Measurements from ENCODE around the gene RBM5.

Gene RBM5

DNA sequence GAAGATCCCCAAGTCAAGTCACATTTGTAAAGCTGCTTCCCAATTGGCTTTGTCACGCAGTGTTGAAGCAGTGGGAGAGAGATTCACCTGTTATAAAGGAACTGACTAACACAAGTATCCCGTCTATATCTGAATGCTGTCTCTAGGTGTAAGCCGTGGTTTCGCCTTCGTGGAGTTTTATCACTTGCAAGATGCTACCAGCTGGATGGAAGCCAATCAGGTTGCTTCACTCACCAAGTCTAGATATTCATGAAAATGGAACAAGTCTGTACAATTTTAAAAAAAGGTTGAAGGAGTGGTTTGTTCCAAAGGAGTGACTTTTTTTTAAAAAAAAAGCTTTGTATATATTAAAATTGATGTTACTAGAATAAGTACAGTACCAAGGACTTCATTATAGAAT lies 11.7 kb downstream of the RBM5 start:
- H3K9me3 ChIP-seq (ENCODE audit: control insufficient read depth, low read length), result no peaks in the 10 kb centered on the region
- no peak overlapping the region for H3K9ac ChIP-seq (ENCODE audit: low read length)
- H3K27me3 ChIP-seq (ENCODE audit: control insufficient read depth, insufficient read depth, low read length), result no peaks in the 10 kb centered on the region
- H3K4me3 ChIP-seq (ENCODE audit: low read length), result no peak overlapping the region
- peaks cover 22% of the 10 kb centered on the region for H3K36me3 ChIP-seq (ENCODE audit: control insufficient read depth, insufficient read depth, low read length)
- no peaks in the 10 kb centered on the region for H3K4me1 ChIP-seq (ENCODE audit: control insufficient read depth, insufficient read depth, low read length)

DNA sequence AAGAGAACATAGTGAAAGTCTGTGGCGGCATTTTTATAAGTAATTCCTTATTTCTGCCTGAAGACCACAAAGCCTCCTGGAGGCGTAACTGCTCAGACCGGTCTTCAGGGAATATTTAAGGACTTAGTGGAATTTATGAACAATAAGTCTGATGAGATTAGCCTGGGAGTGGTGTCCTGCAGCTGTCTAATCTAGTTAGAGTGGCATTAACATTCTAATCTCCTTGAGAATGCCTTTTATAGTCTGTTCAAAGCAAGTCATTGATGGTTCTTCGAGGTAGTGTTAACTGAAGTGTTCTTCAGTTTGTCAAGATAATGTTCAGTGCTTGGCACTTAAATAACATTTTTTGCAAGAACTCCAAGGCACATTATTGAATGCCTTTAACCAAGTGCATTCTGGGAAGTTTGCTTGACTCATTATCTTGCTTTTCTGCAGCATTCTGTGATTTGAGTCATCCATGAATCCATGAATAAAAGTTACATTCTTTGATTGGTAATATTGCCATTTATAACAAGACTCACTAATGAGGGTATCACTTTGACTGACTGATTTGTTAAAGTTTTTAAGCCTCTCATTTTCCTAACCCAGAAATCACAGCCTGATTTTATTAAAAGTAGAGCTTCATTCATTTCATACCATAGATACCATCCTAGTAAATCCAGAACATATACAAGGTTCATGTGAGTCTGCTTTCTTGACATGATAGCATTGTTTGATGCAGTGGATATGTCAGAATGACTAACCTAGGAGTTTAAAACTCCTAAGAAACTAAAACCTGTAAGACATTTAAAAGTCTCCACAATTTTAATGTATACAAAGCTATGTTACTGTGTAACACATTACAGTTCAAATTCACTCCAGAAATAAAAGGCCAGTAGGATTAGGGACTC lies 12.5 kb downstream of the RBM5 start:
- Histone ChIP-seq H3K9ac (ENCODE audit: low read length) (no peak overlapping the region), H3K4me1 (ENCODE audit: control insufficient read depth, insufficient read depth, low read length) (no peaks in the 10 kb centered on the region), H3K4me3 (ENCODE audit: low read length) (no peak overlapping the region), H3K36me3 (ENCODE audit: control insufficient read depth, insufficient read depth, low read length) (peaks cover 21% of the 10 kb centered on the region), H3K9me3 (ENCODE audit: control insufficient read depth, low read length) (no peaks in the 10 kb centered on the region), H3K27me3 (ENCODE audit: control insufficient read depth, insufficient read depth, low read length) (no peaks in the 10 kb centered on the region)

DNA sequence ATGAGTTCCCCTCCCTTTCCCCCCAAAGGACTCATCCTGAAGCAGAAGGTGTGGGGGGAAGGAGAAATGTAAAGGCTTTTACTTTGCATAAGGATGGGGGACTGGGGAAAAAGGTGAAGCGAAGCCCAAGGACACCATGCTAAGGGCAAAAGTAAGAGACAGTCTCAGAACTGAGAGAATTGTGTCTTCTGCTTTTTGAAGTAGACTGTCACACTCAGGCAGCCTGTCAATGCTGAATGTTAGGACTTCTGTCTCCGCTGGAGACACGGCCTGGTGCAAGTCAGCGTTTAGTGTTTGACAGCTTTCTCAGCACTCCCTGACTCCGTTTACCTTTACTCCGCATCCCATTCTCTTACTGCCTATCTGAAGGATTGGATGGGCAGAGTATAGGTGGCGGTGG lies 13.8 kb downstream of the RBM5 start:
- Histone ChIP-seq H3K9me3 (ENCODE audit: control insufficient read depth, low read length) (no peaks in the 10 kb centered on the region), H3K9ac (ENCODE audit: low read length) (no peak overlapping the region), H3K4me1 (ENCODE audit: control insufficient read depth, insufficient read depth, low read length) (no peaks in the 10 kb centered on the region), H3K36me3 (ENCODE audit: control insufficient read depth, insufficient read depth, low read length) (peaks cover 20% of the 10 kb centered on the region), H3K27me3 (ENCODE audit: control insufficient read depth, insufficient read depth, low read length) (no peaks in the 10 kb centered on the region), H3K4me3 (ENCODE audit: low read length) (no peak overlapping the region)

DNA sequence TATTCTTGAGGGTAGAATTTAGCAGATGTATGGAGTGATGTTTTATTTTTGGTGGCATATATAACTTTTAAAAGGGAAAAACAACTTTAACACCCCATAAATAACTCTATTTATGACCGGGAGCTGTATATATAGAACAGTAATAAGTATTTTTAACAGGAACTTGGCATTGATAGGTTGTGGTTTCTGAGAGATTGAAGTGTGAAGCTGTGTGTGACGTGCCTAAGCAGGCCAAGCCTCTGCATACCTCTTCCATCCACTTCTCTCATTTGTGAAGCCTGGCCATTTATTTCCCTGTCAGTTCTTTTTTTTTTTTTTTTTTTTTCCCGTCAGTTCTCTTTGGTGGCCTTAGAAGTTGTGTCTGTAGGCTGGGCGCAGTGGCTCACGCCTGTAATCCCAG lies 23.0 kb downstream of the RBM5 start:
- Histone ChIP-seq H3K4me3 (ENCODE audit: low read length) (no peak overlapping the region), H3K27me3 (ENCODE audit: control insufficient read depth, insufficient read depth, low read length) (no peaks in the 10 kb centered on the region), H3K4me1 (ENCODE audit: control insufficient read depth, insufficient read depth, low read length) (no peaks in the 10 kb centered on the region), H3K36me3 (ENCODE audit: control insufficient read depth, insufficient read depth, low read length) (peaks cover 40% of the 10 kb centered on the region), H3K9me3 (ENCODE audit: control insufficient read depth, low read length) (no peaks in the 10 kb centered on the region), H3K9ac (ENCODE audit: low read length) (no peak overlapping the region)

DNA sequence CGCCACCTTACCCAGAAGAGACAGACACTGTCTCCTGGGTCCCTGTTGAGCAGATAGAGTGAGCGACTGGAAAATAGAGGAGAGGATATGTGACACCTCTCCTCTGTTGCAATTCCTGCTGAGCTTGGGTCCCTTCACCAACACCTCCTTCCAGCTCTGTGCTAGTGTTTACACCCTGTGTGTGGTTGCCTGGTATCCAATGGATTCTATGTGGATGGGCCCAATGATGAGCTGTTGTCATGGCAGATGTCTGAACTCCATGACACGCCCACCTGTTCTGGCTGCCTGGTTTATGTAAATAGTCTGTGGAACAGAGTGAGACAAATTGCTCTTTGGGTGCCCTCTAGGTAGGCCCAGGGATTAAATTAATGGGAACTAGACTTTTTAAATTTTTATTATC lies 23.7 kb downstream of the RBM5 start:
- H3K9me3 ChIP-seq (ENCODE audit: control insufficient read depth, low read length), result no peaks in the 10 kb centered on the region
- H3K27me3 ChIP-seq (ENCODE audit: control insufficient read depth, insufficient read depth, low read length), result no peaks in the 10 kb centered on the region
- H3K4me1 ChIP-seq (ENCODE audit: control insufficient read depth, insufficient read depth, low read length), result no peaks in the 10 kb centered on the region
- H3K4me3 ChIP-seq (ENCODE audit: low read length), result no peak overlapping the region
- peaks cover 44% of the 10 kb centered on the region for H3K36me3 ChIP-seq (ENCODE audit: control insufficient read depth, insufficient read depth, low read length)
- no peak overlapping the region for H3K9ac ChIP-seq (ENCODE audit: low read length)

DNA sequence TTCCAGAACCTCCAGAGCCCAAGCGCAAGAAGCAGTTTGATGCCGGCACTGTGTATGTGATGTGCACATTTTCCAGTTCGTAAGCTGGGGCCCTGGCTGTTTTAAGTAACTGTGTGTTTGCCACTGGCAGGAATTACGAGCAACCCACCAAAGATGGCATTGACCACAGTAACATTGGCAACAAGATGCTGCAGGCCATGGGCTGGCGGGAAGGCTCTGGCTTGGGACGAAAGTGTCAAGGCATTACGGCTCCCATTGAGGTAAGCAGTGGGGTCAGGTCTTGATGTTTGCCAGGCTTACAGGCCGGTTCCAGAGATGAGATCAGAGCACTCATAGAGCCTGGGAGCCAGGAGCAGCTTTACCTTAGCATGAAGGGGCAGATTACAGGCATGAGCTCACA lies 28.4 kb downstream of the RBM5 start:
- Histone ChIP-seq H3K4me1 (ENCODE audit: control insufficient read depth, insufficient read depth, low read length) (peaks cover 7% of the 10 kb centered on the region), H3K9me3 (ENCODE audit: control insufficient read depth, low read length) (no peaks in the 10 kb centered on the region), H3K27me3 (ENCODE audit: control insufficient read depth, insufficient read depth, low read length) (no peaks in the 10 kb centered on the region), H3K36me3 (ENCODE audit: control insufficient read depth, insufficient read depth, low read length) (peaks cover 45% of the 10 kb centered on the region), H3K9ac (ENCODE audit: low read length) (no peak overlapping the region), H3K4me3 (ENCODE audit: low read length) (no peak overlapping the region)

DNA sequence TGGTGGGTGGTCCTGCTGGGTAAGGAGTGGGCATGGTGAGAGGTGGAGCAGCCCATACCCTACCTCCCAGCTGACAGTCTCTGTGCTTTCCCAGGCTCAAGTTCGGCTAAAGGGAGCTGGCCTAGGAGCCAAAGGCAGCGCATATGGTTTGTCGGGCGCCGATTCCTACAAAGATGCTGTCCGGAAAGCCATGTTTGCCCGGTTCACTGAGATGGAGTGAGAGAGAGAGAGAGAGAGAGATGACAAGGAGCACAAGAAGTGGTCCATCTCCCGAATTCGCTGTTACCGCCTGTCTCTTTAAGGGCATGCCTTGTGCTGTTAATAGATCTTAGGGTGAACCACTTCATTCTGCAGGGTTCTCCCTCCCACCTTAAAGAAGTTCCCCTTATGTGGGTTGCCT lies 29.5 kb downstream of the RBM5 start:
- no peaks in the 10 kb centered on the region for H3K27me3 ChIP-seq (ENCODE audit: control insufficient read depth, insufficient read depth, low read length)
- no peak overlapping the region for H3K4me3 ChIP-seq (ENCODE audit: low read length)
- no peaks in the 10 kb centered on the region for H3K9me3 ChIP-seq (ENCODE audit: control insufficient read depth, low read length)
- H3K4me1 ChIP-seq (ENCODE audit: control insufficient read depth, insufficient read depth, low read length), result peaks cover 18% of the 10 kb centered on the region
- peaks cover 40% of the 10 kb centered on the region for H3K36me3 ChIP-seq (ENCODE audit: control insufficient read depth, insufficient read depth, low read length)
- no peak overlapping the region for H3K9ac ChIP-seq (ENCODE audit: low read length)

DNA sequence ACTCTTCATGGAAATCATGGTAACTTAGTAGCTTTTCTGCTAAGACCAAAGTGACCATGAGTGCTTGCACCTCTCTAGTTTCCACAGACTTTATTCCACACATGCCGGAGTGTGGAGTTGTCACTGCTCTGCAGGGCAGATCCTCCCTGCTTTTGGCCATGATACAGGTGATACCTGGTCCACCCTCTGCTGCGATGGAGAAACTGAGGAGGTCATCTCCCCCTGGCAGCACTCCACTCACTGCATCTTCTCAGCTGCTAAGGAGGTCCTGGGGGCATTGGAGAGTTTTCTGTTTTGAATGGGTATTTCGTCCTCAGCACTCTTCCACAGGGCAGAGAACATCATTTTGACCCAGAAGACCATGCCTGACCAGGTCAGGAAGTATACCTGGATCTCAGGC lies 31.1 kb downstream of the RBM5 start:
- Histone ChIP-seq H3K4me3 (ENCODE audit: low read length) (no peak overlapping the region), H3K36me3 (ENCODE audit: control insufficient read depth, insufficient read depth, low read length) (peaks cover 25% of the 10 kb centered on the region), H3K9ac (ENCODE audit: low read length) (no peak overlapping the region), H3K4me1 (ENCODE audit: control insufficient read depth, insufficient read depth, low read length) (peaks cover 32% of the 10 kb centered on the region), H3K9me3 (ENCODE audit: control insufficient read depth, low read length) (no peaks in the 10 kb centered on the region), H3K27me3 (ENCODE audit: control insufficient read depth, insufficient read depth, low read length) (peaks cover 3% of the 10 kb centered on the region)

DNA sequence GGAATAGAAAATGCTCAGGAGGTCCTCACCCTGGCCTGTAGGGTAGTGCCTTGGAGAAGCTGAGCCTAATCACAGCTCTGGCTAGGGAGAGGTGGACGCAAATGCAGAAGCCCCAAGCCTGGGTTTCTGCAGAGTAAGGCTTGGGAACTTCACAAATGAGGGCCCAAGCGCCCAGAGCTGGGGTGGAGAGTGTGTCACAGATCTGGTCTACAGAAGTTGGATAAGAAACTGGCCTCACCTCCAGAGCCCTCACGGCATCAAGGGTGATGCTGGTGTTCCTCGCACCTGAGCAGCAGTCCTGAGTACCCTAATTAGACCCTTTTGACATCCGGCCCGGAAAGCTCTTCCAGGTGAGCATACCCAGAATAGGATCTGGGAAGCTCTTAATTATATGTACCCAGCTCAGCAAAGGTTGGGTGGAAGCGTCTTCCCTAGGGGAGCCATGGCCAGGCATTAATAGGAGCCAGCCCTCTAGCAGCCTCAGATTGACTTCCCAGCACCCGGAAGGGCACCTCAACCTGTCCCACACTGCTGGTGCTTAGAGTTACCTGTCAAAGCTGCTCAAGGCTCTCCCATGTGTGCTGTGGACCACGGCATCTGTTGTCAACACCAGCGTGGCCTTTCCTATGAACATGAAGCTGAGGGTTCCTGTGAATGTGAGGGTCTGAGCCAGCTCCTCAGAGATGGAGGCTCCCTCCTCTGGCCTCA lies 31.8 kb downstream of the RBM5 start:
- H3K27me3 ChIP-seq (ENCODE audit: control insufficient read depth, insufficient read depth, low read length), result peaks cover 4% of the 10 kb centered on the region
- no peaks in the 10 kb centered on the region for H3K9me3 ChIP-seq (ENCODE audit: control insufficient read depth, low read length)
- H3K4me3 ChIP-seq (ENCODE audit: low read length), result no peak overlapping the region
- H3K4me1 ChIP-seq (ENCODE audit: control insufficient read depth, insufficient read depth, low read length), result peaks cover 34% of the 10 kb centered on the region
- no peak overlapping the region for H3K9ac ChIP-seq (ENCODE audit: low read length)
- peaks cover 20% of the 10 kb centered on the region for H3K36me3 ChIP-seq (ENCODE audit: control insufficient read depth, insufficient read depth, low read length)

DNA sequence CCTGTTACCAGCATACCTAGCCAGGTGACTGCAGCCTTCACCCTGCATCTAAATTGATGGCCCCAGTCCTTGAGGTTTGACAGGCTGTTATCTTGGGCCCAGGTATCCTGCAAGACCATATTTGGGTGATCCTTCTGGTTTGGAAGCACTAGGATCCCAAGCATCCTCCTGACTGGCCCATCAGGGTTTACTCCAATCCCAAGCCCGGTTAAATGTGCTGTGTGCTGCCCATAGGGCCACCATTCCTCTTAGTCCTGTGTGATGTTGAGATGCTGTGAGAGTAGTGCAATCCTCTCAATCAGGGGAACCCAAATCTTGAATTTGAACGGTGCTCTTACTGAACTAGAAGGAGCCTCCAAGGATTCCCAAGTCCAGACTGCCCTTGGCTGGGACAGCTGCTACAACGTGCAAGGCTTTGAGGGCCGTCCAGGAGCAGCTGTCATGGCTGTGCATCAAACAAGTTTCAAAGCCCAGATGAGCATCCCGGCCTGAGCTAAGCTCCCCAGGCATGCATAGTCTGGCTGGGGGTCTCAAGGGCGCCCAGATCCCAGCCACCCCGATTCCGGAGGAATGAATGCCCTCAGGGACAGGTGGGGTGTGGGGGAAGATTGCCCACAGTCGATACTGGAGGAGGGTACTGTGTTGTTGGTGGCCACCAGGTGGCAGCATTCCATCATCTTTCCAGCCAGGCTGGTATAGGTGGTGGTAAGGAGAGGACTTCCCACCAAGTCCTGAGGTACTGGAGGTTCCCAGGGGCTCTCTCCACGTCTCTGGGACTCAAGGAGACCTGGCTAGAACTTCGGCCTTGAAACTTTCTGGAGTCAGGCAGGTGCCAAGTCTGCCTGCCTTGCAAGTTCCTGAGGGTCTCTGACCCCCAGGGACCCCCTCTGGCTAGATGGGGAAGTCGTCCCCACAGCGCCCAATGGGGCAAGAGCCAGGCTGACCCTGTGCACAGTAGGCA lies 32.6 kb downstream of the RBM5 start:
- H3K36me3 ChIP-seq (ENCODE audit: control insufficient read depth, insufficient read depth, low read length), result peaks cover 12% of the 10 kb centered on the region

DNA sequence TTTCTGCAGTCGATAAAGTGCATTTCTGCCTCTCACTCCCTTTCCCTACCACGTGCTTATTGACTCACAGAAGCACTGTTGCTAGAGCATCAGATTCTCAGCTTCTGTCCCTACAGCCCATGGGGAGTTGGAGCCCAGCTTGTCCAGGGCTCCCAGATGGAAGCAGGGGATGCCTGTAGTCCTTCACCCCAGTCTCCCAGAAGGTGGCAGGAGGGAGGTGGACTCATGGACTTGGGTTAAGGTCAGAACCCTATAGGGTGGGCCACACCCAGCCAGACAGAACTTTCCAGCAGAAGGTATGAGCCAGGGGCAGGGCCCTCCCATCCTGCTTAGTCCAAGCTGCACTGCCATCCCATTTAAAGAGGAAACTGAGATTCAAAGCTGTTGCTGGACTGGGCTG lies 33.4 kb downstream of the RBM5 start:
- Histone ChIP-seq H3K27me3 (ENCODE audit: control insufficient read depth, insufficient read depth, low read length) (peaks cover 13% of the 10 kb centered on the region), H3K9ac (ENCODE audit: low read length) (no peak overlapping the region), H3K4me3 (ENCODE audit: low read length) (no peak overlapping the region), H3K36me3 (ENCODE audit: control insufficient read depth, insufficient read depth, low read length) (peaks cover 7% of the 10 kb centered on the region), H3K4me1 (ENCODE audit: control insufficient read depth, insufficient read depth, low read length) (peaks cover 50% of the 10 kb centered on the region), H3K9me3 (ENCODE audit: control insufficient read depth, low read length) (no peaks in the 10 kb centered on the region)

More for the DNA sequence above, 32.6 kb downstream of the RBM5 start:
- H3K9ac ChIP-seq (ENCODE audit: low read length), result no peak overlapping the region
- H3K4me3 ChIP-seq (ENCODE audit: low read length), result no peak overlapping the region
- peaks cover 43% of the 10 kb centered on the region for H3K4me1 ChIP-seq (ENCODE audit: control insufficient read depth, insufficient read depth, low read length)
- peaks cover 10% of the 10 kb centered on the region for H3K27me3 ChIP-seq (ENCODE audit: control insufficient read depth, insufficient read depth, low read length)
- H3K9me3 ChIP-seq (ENCODE audit: control insufficient read depth, low read length), result no peaks in the 10 kb centered on the region

Data from mucosa of stomach (tissue), 1 donor.